NCI-H187 treated with DMSO at 0.1 percent for 48 hours (cell line): ENCODE measurements around the gene RPRD1B.
"Not testable (repeated sequence)": the region's sequence is repeated elsewhere in the genome, so short reads cannot be mapped to it uniquely, and the experiment has no call there.

Source experiments
- DNase-seq: peaks from one replicate; lab custom pipeline; 2025; lab: John Stamatoyannopoulos, UW

The RPRD1B gene

DNA sequence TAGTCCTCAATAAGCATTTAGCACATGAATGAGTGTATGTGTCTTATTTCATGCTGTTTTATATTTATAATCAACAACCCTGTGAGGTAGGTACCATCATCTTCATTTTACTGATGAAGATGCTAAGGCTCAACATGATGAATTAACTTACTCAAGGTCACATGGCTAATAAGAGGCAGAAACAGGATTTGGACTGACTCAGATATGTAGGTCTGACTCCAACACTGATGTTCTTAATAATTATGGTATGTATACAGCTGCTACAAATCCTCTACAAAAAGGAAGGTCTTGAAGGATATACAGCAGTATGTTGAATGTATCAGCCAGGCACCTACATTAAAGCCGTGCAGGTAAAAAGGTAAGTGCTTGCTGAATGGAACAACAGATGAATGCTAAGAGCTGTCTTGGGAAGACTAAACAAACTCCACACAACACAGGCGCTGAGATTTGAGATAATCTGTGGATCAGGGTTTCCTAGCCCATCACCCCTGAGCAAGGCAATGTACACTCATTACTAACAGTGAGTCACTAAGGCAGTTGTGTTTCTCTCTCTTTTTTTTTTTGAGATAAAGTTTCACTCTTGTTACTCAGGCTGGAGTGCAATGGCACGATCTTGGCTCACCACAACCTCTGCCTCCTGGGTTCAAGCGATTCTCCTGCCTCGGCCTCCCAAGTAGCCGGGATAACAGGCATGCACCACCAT is 32.2 kb upstream of the RPRD1B start:
- DNase-seq = no peak

DNA sequence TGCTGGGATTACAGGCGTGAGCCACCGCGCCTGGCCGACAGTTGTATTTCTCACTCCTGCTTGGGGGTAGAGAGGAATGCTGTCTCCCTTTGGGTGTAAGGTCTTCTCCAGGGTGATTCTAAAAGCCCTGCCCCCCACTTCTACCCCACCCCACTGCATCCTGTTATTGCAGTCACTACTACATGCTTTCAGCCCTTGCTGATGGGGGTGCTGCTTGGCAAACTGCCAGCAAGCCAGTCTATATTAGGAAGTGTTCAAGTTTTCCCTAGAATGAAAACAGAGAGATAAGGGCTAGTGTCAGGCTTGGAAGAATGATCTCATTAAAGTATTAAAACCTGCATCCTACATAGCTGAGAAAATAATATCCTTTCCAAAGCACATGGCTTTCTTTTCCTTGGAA is 31.6 kb upstream of the RPRD1B start:
- DNase-seq = no peak

- DNase-seq = no peak
These were observed 31.1 kb upstream of the RPRD1B start for GRCh38 chr20:38002422-38002821.

DNA sequence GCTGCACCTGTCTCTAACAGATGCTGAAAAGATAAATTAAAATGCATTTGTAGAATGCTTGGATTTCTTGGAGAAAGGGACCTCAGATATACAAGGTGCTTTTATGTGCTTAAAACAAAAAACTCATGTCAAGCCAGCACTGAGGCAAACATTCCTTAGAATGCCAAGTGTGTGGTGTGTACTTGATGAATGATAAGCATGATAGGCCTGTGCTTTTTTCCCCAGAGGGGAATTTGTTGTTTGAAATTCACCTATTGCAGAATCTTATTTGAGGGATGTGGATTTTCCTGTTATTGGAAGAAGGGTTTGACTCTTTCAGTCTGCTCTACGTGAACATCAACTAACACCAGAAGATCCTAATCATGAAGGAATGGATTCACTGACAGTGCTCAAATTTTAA is 29.1 kb upstream of the RPRD1B start:
- DNase-seq = no peak

GRCh38 chr20:38005903-38006302 is 27.6 kb upstream of the RPRD1B start:
- no peak for DNase-seq

DNA sequence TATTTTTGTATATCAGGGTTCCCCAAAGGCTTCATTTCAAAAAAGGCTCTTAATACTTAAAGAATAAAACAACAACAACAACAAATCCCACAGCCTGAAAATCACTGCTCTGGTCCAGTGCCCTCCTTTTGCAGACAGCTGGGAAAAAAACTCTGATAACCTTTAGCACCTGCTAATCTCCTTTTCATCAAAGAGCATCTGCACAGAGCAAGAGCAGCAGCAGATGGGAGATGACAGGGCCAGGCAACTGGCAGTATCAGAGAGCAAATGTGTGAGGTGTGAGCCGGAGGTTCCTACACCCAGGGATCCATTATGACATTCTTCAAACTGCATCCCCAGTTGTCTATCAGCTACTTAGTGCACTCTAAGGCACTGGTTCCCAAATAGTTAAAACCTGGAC is 26.0 kb upstream of the RPRD1B start:
- DNase-seq = no peak

GRCh38 chr20:38008233-38008944 is 25.2 kb upstream of the RPRD1B start:
- DNase-seq = no peak

DNA sequence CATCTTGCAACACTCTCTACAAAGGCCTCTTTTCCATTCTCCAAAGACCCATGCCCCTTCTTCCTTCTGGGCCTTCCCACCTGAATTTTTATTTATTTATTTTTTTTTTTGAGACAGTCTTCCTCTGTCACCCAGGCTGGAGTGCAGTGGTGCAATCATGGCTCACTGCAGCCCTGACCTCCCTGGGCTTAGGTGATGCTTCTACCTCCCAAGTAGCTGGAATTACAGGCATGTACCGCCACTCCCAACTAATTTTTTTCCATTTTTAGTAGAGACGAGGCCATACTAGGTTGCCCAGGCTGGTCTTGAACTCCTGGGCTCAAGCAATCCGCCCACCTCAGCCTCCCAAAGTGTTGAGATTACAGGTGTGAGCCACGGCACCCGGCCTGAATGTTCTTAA is 24.1 kb upstream of the RPRD1B start:
- not testable (repeated sequence) for DNase-seq

GRCh38 chr20:38011696-38012095 is 21.9 kb upstream of the RPRD1B start:
- DNase-seq = no peak

DNA sequence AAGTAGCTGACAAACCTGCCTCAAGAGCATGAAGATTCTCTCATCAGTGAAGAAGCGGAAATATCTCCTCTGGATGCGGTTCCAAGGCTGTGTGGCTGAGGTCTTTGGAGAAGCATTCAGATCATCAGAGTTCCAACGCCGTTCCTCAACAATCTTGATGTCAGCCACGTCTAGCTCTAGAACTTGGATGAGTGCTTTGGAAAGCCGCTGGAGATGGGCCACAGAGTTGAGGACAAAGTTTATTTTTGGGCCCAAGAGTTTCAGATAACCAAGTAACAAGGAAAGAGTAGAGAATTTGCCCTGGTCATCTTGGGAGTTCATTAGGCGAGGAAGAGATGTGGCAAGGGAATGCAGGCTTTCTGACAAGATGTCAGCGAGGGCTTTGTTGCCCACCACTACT is 21.2 kb upstream of the RPRD1B start:
- no peak for DNase-seq

DNA sequence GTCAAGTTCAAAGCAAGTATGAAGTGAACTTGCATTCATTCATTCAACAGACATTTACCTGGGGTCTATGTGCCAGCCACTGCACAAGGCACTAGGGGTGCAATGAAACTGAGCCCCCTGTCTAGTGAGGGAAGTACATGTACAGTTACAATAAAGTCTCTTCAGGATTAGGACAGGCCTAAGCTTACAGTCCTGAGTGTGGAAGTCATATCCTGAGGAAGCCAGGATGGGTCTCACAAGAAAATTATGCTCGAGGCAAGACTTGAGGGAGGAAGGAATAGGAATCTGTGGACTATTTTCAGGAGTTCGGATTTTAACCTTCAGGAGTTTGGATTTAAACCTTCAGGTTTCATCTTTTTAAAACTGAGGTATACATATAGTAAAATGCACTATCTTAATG is 19.7 kb upstream of the RPRD1B start:
- DNase-seq = no peak

- DNase-seq = no peak
These were observed 15.6 kb upstream of the RPRD1B start for GRCh38 chr20:38017959-38018358.

GRCh38 chr20:38018385-38018784 is 15.2 kb upstream of the RPRD1B start:
- no peak for DNase-seq

DNA sequence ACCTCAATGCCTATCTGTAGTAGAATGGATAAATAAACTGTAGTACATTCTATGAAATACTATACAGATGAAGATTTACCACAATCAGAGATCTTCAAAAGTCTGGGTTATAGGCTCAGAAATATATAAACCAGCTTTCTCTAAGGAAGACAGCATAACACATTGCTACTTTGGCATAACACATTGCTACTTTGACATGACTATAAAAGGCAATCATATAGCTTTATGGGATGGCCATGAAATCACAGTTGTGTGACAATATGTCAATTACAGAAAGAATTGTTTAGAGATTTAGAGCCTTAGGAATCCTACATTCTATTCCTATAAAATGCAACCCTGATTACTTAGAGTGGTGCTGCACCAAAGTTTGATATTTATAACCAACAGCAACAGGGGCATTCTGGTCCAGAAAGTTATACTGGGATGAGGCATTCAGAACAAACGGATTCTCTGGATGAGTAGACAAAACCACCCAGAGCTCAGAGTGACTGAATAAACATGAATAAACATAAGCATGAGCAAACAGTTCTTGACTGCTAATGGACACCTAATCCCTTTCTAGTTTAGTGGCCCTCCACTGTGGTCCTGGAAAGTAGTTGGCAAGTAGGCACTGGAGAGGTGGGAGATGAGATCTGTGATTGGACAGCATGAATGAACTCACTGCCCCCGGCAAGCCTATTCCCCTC is 12.3 kb upstream of the RPRD1B start:
- no peak for DNase-seq

DNA sequence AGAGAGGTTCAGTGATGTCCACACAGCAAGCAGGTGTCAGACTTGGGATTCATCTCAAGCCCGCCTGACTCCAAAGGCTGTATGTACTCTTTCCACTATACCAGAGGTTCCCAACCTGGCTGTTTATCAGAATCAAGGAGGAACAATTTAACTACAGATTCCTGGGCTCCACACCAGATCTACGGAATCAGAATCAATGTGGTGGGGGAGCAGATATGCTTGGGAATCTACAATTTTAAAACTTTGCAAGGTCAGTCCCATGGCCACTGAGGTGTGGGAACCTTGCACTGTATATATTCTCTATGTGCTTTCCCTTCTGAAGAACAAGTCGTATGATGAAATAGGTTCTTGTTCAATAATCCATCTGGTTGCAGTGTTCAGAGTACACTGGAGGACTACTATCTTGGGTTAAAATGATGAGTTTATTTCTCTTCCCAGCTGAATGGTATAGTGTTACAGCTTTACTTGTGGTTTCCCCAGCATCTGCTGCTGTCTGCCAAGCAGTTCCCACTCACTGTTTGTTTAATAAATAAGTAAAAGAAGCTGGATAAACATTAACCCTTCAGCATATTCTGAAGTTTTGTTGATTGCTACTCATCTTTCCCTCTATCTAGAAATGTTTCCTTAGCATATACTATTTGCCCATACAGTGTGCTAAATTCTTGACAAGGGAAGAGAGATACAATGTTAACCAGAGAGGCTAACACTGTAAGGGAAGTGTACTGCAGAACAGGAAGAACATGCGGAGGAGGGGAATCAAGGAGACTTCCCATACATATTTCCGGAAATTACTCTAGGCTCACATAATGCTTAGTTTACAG is 10.2 kb upstream of the RPRD1B start:
- DNase-seq = no peak

DNA sequence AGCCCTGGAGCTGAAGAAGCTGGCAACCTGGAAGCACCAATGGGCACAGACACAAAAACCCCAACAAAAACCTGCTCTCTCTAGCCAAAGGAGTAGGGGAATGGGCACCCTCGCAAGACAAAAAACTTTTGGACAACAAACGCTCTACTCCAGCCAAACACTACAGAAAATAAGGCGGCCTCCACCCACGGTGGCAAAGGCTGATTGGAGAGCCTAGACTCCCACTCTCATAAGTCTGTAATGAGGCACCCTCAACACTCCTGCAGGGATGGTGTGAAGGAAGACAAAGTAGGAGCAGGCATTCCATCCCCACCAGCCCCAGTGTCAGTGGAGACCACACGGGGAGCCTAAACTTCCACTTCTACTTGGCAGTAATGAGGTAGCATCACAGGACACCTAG is 9.1 kb upstream of the RPRD1B start:
- DNase-seq = no peak

DNA sequence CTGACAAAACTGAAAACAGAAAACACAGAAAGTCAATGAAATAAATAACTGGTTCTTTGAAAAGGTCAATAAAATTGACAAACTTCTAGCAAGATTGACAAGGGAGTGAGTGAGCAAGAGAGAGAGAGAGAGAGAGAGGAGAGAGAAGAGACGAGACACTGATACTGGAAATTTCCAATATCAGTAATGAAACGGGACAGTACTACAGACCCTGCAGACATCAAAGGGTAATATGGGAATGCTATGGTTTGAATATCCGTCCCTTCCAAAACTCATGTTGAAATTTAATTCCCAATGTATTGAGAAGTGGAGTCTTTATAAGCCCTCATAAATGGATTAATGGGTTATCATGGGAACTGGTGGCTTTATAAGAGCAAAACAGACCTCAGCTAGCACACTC is 4.1 kb upstream of the RPRD1B start:
- no peak for DNase-seq

DNA sequence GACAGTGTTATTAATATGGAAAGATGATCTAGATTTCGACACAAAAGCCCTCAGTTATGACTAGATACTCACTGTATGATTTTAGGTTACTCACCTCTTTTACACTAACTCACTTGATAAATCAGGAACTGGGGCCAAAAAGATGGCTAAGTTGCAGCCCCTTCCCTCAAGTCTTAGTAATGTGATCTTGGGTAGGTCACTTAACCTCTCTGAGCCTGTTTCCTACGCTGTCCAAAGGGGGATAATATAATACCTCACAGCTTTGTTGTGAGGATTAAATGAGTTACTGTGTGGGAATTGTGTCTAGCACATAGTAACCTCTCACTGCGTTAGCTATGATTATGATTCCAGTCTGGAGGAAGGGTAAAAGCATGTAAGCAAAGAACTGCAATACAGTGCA is 1.6 kb upstream of the RPRD1B start:
- no peak for DNase-seq

- no peak for DNase-seq
These were observed 789 bp upstream of the RPRD1B start for GRCh38 chr20:38032585-38033329.

- no peak for DNase-seq
These were observed 633 bp downstream of the RPRD1B start for GRCh38 chr20:38034108-38034649.

DNA sequence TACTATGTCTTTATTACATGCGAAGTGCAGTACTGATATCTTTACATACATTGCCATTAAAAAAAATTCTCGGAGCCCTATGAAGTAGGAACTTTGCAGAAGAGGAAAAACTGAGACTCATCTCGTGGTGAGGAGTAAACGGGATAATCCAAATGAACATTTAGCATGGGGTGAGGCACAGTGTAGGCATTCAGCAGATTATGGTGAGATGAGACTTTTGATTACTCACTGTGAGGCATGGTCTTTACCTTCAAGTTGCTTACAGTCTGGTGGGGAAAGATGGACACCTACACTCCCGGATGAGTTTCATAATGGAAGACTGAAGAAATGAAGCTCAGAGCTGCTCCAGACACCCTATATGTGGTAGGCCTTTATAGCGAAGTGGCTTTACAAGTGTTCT is 1.4 kb downstream of the RPRD1B start:
- no peak for DNase-seq
